H9 (cell line): ENCODE data around the gene MGME1. TPM values are rescaled to one million over a fixed set of nuclear protein-coding genes. Genes with fewer than 3 reads are reported as not detected.
A peak's percentile ranks its signal among the peaks of the same experiment; 100 is the strongest.

Experiments used
- DNase-seq: peaks from one replicate; pipeline ENCODE4 v3.0.0-alpha.2; 2017
- H2AFZ ChIP-seq: one replicate; pipeline ENCODE4 v1.6.1; 2013; ENCODE audit warnings: mild to moderate bottlenecking, low read length, control low read depth, moderate library complexity
- H2AK5ac ChIP-seq: 2 replicates; pipeline ENCODE4 v1.6.1; 2013; ENCODE audit warnings: low read length, control low read depth, mixed read lengths; ENCODE audit not compliant: insufficient read length
- H2BK120ac ChIP-seq: one replicate; pipeline ENCODE4 v1.6.1; 2013; ENCODE audit warnings: low read depth, mild to moderate bottlenecking, low read length, control low read depth, inconsistent platforms; ENCODE audit not compliant: poor library complexity, severe bottlenecking
- H2BK12ac ChIP-seq: 2 replicates; pipeline ENCODE4 v1.6.1; 2013; ENCODE audit warnings: low read length, control low read depth, mixed read lengths, low read depth; ENCODE audit not compliant: insufficient read length
- H2BK15ac ChIP-seq: 2 replicates; pipeline ENCODE4 v1.6.1; 2013; ENCODE audit warnings: low read depth, low read length, control low read depth
- H2BK20ac ChIP-seq: one replicate; pipeline ENCODE4 v1.6.1; 2013; ENCODE audit warnings: low read depth, mild to moderate bottlenecking, low read length, control low read depth, inconsistent platforms; ENCODE audit not compliant: poor library complexity, severe bottlenecking
- H2BK5ac ChIP-seq: 2 replicates; pipeline ENCODE4 v1.6.1; 2013; ENCODE audit warnings: low read length, control low read depth, mixed read lengths; ENCODE audit not compliant: insufficient read length
- H3K14ac ChIP-seq: 2 replicates; pipeline ENCODE4 v1.6.1; 2013; ENCODE audit warnings: low read length, control low read depth; ENCODE audit not compliant: insufficient read depth
- H3K18ac ChIP-seq: 2 replicates; pipeline ENCODE4 v1.6.1; 2013; ENCODE audit warnings: low read depth, mild to moderate bottlenecking, mixed read lengths, low read length, control low read depth; ENCODE audit not compliant: insufficient read length
- H3K23ac ChIP-seq: 2 replicates; pipeline ENCODE4 v1.6.1; 2013; ENCODE audit warnings: low read length, control low read depth, mixed read lengths, low read depth; ENCODE audit not compliant: insufficient read length
- H3K23me2 ChIP-seq: 2 replicates; pipeline ENCODE4 v1.6.1; 2013; ENCODE audit warnings: low read depth, mild to moderate bottlenecking, mixed read lengths, low read length, control low read depth; ENCODE audit not compliant: insufficient read length, poor library complexity, severe bottlenecking
- H3K27ac ChIP-seq: 2 replicates; pipeline ENCODE4 v1.5.1; 2013; ENCODE audit warnings: low read length, control low read depth, mixed read lengths, low read depth; ENCODE audit not compliant: insufficient read length
- H3K27me3 ChIP-seq: 2 replicates; pipeline ENCODE4 v1.6.1; 2013; ENCODE audit warnings: low read length, control low read depth, inconsistent platforms; ENCODE audit not compliant: insufficient read depth
- H3K4ac ChIP-seq: 2 replicates; pipeline ENCODE4 v1.6.1; 2013; ENCODE audit warnings: low read depth, mild to moderate bottlenecking, control low read depth, inconsistent platforms, low read length, moderate library complexity
- H3K4me1 ChIP-seq: 2 replicates; pipeline ENCODE4 v1.6.1; 2013; ENCODE audit warnings: low read length, control low read depth, inconsistent platforms; ENCODE audit not compliant: insufficient read depth
- H3K4me2 ChIP-seq: 2 replicates; pipeline ENCODE4 v1.6.1; 2013; ENCODE audit warnings: low read length, control low read depth, mixed read lengths; ENCODE audit not compliant: insufficient read length, insufficient read depth
- H3K56ac ChIP-seq: 2 replicates; pipeline ENCODE4 v1.6.1; 2013; ENCODE audit warnings: low read depth, mild to moderate bottlenecking, mixed read lengths, low read length, control low read depth; ENCODE audit not compliant: insufficient read length
- H3K79me1 ChIP-seq: 2 replicates; pipeline ENCODE4 v1.6.1; 2013; ENCODE audit warnings: low read depth, mild to moderate bottlenecking, moderate library complexity, low read length, control low read depth, inconsistent platforms; ENCODE audit not compliant: insufficient read depth, poor library complexity, severe bottlenecking
- H3K79me2 ChIP-seq: 2 replicates; pipeline ENCODE4 v1.6.1; 2013; ENCODE audit warnings: low read length, control low read depth, inconsistent platforms; ENCODE audit not compliant: insufficient read depth
- H3K9ac ChIP-seq: 2 replicates; pipeline ENCODE4 v1.6.1; 2013; ENCODE audit warnings: low read length, control low read depth, mixed read lengths; ENCODE audit not compliant: insufficient read length; ENCODE audit errors: extremely low read depth
- H3K9me3 ChIP-seq: one replicate; pipeline ENCODE4 v1.6.1; 2013; ENCODE audit warnings: low read depth, low read length, inconsistent platforms; ENCODE audit not compliant: control insufficient read depth
- H3T11ph ChIP-seq: one replicate; pipeline ENCODE4 v1.6.1; 2013; ENCODE audit warnings: mild to moderate bottlenecking, low read length, control low read depth, inconsistent platforms
- H4K20me1 ChIP-seq: one replicate; pipeline ENCODE4 v1.6.1; 2013; ENCODE audit not compliant: control insufficient read depth, insufficient read length, insufficient read depth
- H4K5ac ChIP-seq: 2 replicates; pipeline ENCODE4 v1.6.1; 2013; ENCODE audit warnings: low read depth, mild to moderate bottlenecking, mixed read lengths, low read length, control low read depth; ENCODE audit not compliant: insufficient read length
- H4K8ac ChIP-seq: replicated peaks from 2 replicates; pipeline ENCODE4 v1.6.1; 2013; ENCODE audit warnings: low read length, control low read depth, mixed read lengths, low read depth; ENCODE audit not compliant: insufficient read length
- H4K91ac ChIP-seq: 2 replicates; pipeline ENCODE4 v1.6.1; 2013; ENCODE audit warnings: low read depth, mild to moderate bottlenecking, moderate library complexity, mixed read lengths, low read length, control low read depth; ENCODE audit not compliant: insufficient read length
- H3K27ac Mint-ChIP-seq, 3 experiments: 2 replicates in 2 of 3; 3 replicates in 1 of 3; pipeline ENCODE4 v1.8.0; 2020 to 2021; ENCODE audit warnings: mixed read lengths in 3 of 3, mild to moderate bottlenecking in 1 of 3, moderate library complexity in 1 of 3
- H3K27me3 Mint-ChIP-seq: 2 replicates; pipeline ENCODE4 v1.8.0; 2021; ENCODE audit warnings: low read depth, mild to moderate bottlenecking, moderate library complexity, mixed read lengths
- H3K36me3 Mint-ChIP-seq, 3 experiments: 2 replicates in 2 of 3; 3 replicates in 1 of 3; pipeline ENCODE4 v1.8.0; 2020 to 2021; ENCODE audit warnings: low read depth in 3 of 3, mixed read lengths in 3 of 3; ENCODE audit not compliant: insufficient read depth in 1 of 3
- H3K4me1 Mint-ChIP-seq, 2 experiments: 2 replicates each; pipeline ENCODE4 v1.8.0; 2020; ENCODE audit warnings: mixed read lengths in 2 of 2
- H3K4me3 Mint-ChIP-seq, 2 experiments: 2 replicates in 1 of 2; 3 replicates in 1 of 2; pipeline ENCODE4 v1.8.0; 2020 to 2021; ENCODE audit warnings: mild to moderate bottlenecking in 2 of 2, mixed read lengths in 2 of 2, moderate library complexity in 1 of 2
- H3K9me3 Mint-ChIP-seq, 2 experiments: 2 replicates in 1 of 2; 3 replicates in 1 of 2; pipeline ENCODE4 v1.8.0; 2020; ENCODE audit warnings: mild to moderate bottlenecking in 2 of 2, mixed read lengths in 2 of 2, moderate library complexity in 1 of 2
- WGBS: extraction: QIAGEN DNeasy Blood & Tissue Kit; methylation state at CpG from one replicate; pipeline ENCODE4 v1.1.7; 2013; ENCODE audit warnings: missing lambda C conversion rate, low lambda C conversion rate, mixed read lengths; ENCODE audit not compliant: insufficient read length; ENCODE audit errors: extremely low coverage; 5-methylcytosine and 5-hydroxymethylcytosine counted together
- total RNA-seq: library from RNA; stranded (reverse); gene quantifications from 2 replicates; pipeline ENCODE4 v1.2.1, GENCODE V29; 2021
- TF ChIP-seq, protein P1 (sequence below): fragments of 200-600 bp; sonication (generic); conservative IDR thresholded peaks from 3 replicates; pipeline ENCODE4 v1.8.0; 2021; ENCODE audit warnings: antibody characterized with exemption, mild to moderate bottlenecking

Gene MGME1
- total RNA-seq, 1 experiment from 2014 or later: 48.9 TPM

DNA sequence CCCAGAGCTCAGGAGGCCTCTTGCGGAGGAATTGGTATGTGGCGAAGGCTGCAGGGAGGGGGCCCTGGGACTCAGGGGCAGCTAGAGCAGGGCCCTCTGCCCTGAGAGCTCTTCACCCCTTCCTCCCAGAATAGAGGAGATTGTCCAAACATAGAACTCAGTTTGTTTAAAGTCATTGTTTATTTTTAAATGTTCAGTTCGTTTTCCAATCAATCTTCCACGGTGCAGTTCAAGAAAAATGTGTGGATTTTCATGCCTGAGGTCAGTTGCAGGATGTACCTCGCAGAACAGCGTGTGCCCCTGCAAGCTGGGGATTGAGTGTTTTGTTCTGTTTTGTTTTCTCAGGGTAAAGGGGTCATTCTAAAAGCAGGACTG, 37.2 kb downstream of the MGME1 start:
- Histone ChIP-seq H3K27ac (no peak overlapping the region), H2BK5ac (no peak overlapping the region), H2AFZ (no peak overlapping the region), H2BK12ac (no peak overlapping the region), H2BK15ac (no peak overlapping the region), H3K4ac (no peak overlapping the region), H3K79me1 (no peaks in the 10 kb centered on the region), H3K79me2 (no peaks in the 10 kb centered on the region), H3K23me2 (no peaks in the 10 kb centered on the region), H4K8ac (no peak overlapping the region), H4K5ac (no peak overlapping the region), H2BK120ac (no peak overlapping the region), H3K9ac (no peak overlapping the region), H3K56ac (no peak overlapping the region), H3K18ac (no peak overlapping the region), H3T11ph (no peak overlapping the region), H2AK5ac (no peak overlapping the region), H3K4me2 (no peak overlapping the region), H3K4me1 (no peaks in the 10 kb centered on the region; the same call in 1 of the 2 replicates), H3K9me3 (no peaks in the 10 kb centered on the region), H4K20me1 (no peaks in the 10 kb centered on the region), H4K91ac (no peak overlapping the region), H3K14ac (no peak overlapping the region), H3K27me3 (no peaks in the 10 kb centered on the region), H2BK20ac (no peak overlapping the region), H3K23ac (no peak overlapping the region)
- Mint-ChIP-seq H3K4me1 (peaks cover 23 to 35% of the 10 kb centered on the region in 2 experiments), H3K9me3 (peaks cover 2% of the 10 kb centered on the region in 2 experiments; a peak in 4 of 5 replicates), H3K27me3 (no peaks in the 10 kb centered on the region), H3K36me3 (peaks cover 2 to 3% (median 2%) of the 10 kb centered on the region in 3 experiments), H3K27ac (0 out of 7 replicates have a peak overlapping the region, but pooled peaks of 1 of the 3 experiments have one; percentile 7), H3K4me3 (no peak overlapping the region)
- no CpG with 5 or more reads among the region's 6 CpGs for WGBS
- TF ChIP-seq, protein P1, sequence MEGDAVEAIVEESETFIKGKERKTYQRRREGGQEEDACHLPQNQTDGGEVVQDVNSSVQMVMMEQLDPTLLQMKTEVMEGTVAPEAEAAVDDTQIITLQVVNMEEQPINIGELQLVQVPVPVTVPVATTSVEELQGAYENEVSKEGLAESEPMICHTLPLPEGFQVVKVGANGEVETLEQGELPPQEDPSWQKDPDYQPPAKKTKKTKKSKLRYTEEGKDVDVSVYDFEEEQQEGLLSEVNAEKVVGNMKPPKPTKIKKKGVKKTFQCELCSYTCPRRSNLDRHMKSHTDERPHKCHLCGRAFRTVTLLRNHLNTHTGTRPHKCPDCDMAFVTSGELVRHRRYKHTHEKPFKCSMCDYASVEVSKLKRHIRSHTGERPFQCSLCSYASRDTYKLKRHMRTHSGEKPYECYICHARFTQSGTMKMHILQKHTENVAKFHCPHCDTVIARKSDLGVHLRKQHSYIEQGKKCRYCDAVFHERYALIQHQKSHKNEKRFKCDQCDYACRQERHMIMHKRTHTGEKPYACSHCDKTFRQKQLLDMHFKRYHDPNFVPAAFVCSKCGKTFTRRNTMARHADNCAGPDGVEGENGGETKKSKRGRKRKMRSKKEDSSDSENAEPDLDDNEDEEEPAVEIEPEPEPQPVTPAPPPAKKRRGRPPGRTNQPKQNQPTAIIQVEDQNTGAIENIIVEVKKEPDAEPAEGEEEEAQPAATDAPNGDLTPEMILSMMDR: no peak
- no peak for DNase-seq
